GM12872 (cell line): ENCODE data around the gene ISY1.

ENCODE experiments used
- CTCF ChIP-seq: IDR thresholded peaks from 3 replicates; pipeline ENCODE4 v1.5.1; 2011; ENCODE audit warnings: low read depth, mild to moderate bottlenecking, low read length, moderate library complexity; ENCODE audit not compliant: insufficient read depth

ISY1 gene

GRCh38 chr3:129161860-129162271 lies 1.0 kb upstream of the ISY1 start:
- no peak for TF ChIP-seq CTCF

GRCh38 chr3:129144786-129145185 lies 16.1 kb downstream of the ISY1 start:
- TF ChIP-seq CTCF = no peak

- no peak for TF ChIP-seq CTCF
Observed at GRCh38 chr3:129139911-129140310, 21.0 kb downstream of the ISY1 start.

- no peak for TF ChIP-seq CTCF
Observed at GRCh38 chr3:129132097-129132866, 28.6 kb downstream of the ISY1 start.

- no peak for TF ChIP-seq CTCF
Observed at GRCh38 chr3:129131465-129132088, 29.3 kb downstream of the ISY1 start.

- no peak for TF ChIP-seq CTCF
Observed at GRCh38 chr3:129130291-129130813, 30.5 kb downstream of the ISY1 start.

GRCh38 chr3:129128357-129129155 lies 32.3 kb downstream of the ISY1 start:
- no peak for TF ChIP-seq CTCF
